OCI-LY7 (cell line): ENCODE results near the gene CD274. TPM values are rescaled to one million over a fixed set of nuclear protein-coding genes. Genes with fewer than 3 reads are reported as not detected.

Source experiments
- BruUV-seq: library from RNA; stranded (reverse); fragments of 400-500 nt; replicated peaks from 2 replicates; lab custom pipeline; 2021; lab: Mats Ljungman, UMichigan
- CTCF ChIA-PET: fragments of 300-600 bp; sonication (Branson Sonifier 250); formaldehyde crosslinking; loops from one replicate; lab custom pipeline; 2022; ENCODE audit warnings: antibody characterized with exemption; ENCODE audit not compliant: unreplicated experiment; lab: Charles Lee
- POLR2A ChIA-PET: fragments of 300-600 bp; sonication (Branson Sonifier 250); formaldehyde crosslinking; loops from one replicate; lab custom pipeline; 2022; ENCODE audit warnings: antibody characterized with exemption; lab: Charles Lee
- DNase-seq: peaks from one replicate; pipeline ENCODE4 v3.0.0-alpha.2; 2015; ENCODE audit warnings: low spot score
- H2AFZ ChIP-seq: fragments of 200-600 bp; sonication (generic), shearing (Covaris generic); 2 replicates; pipeline ENCODE4 v1.6.1; 2014; ENCODE audit warnings: mild to moderate bottlenecking, antibody characterized with exemption, low read length, moderate library complexity
- H3K27ac ChIP-seq: fragments of 200-600 bp; sonication (generic); 2 replicates; pipeline ENCODE4 v1.5.1; 2014; ENCODE audit warnings: mixed run types, low read depth, mild to moderate bottlenecking, moderate library complexity, low read length, inconsistent platforms; ENCODE audit not compliant: poor library complexity, severe bottlenecking
- H3K36me3 ChIP-seq: fragments of 200-600 bp; sonication (generic); 2 replicates; pipeline ENCODE4 v1.6.1; 2014; ENCODE audit warnings: mild to moderate bottlenecking, antibody characterized with exemption, low read length, moderate library complexity, mixed read lengths; ENCODE audit not compliant: insufficient read depth
- H3K4me1 ChIP-seq: fragments of 200-600 bp; sonication (generic); 2 replicates; pipeline ENCODE4 v1.5.1; 2014; ENCODE audit warnings: mild to moderate bottlenecking, low read length; ENCODE audit not compliant: insufficient read depth, poor library complexity, severe bottlenecking
- H3K4me2 ChIP-seq: fragments of 200-600 bp; sonication (generic); 2 replicates; pipeline ENCODE4 v1.6.1; 2014; ENCODE audit warnings: mild to moderate bottlenecking, low read length
- H3K4me3 ChIP-seq: fragments of 200-600 bp; sonication (generic); 2 replicates; pipeline ENCODE4 v1.5.1; 2014; ENCODE audit warnings: mild to moderate bottlenecking, low read depth, low read length; ENCODE audit not compliant: poor library complexity, severe bottlenecking
- H3K79me2 ChIP-seq: fragments of 200-600 bp; sonication (generic); 2 replicates; pipeline ENCODE4 v1.6.1; 2016; ENCODE audit warnings: low read depth, mild to moderate bottlenecking, low read length, moderate library complexity, mixed read lengths; ENCODE audit not compliant: insufficient read depth
- H3K9me2 ChIP-seq: fragments of 200-600 bp; sonication (generic); 2 replicates; pipeline ENCODE4 v1.6.1; 2016; ENCODE audit warnings: mild to moderate bottlenecking, low read length, mixed read lengths; ENCODE audit not compliant: insufficient read depth
- H3K9me3 ChIP-seq: fragments of 200-600 bp; sonication (generic); 2 replicates; pipeline ENCODE4 v1.6.1; 2014; ENCODE audit warnings: mild to moderate bottlenecking, mixed run types, low read length, mixed read lengths
- H4K20me1 ChIP-seq: fragments of 200-600 bp; sonication (generic); 2 replicates; pipeline ENCODE4 v1.6.1; 2014; ENCODE audit warnings: mild to moderate bottlenecking, antibody characterized with exemption, low read length, moderate library complexity, mixed read lengths; ENCODE audit not compliant: insufficient read depth
- EZH2phosphoT487 ChIP-seq: fragments of 200-600 bp; sonication (generic); IDR thresholded peaks from 2 replicates; pipeline ENCODE4 v1.6.1; 2018; ENCODE audit warnings: low read depth, borderline replicate concordance, mild to moderate bottlenecking, mixed run types, antibody characterized with exemption, low read length, moderate library complexity, mixed read lengths
- intact Hi-C: fragments of 100-400 bp; cut with micrococcal nuclease; formaldehyde crosslinking; loops from one replicate; pipeline ENCODE4 v1.10.0; 2022; ENCODE audit not compliant: unreplicated experiment
- total RNA-seq, 2 experiments: library from RNA; depleted of rRNA in 1 of 2; stranded (reverse); fragments of >200 nt in 1 of 2; shearing (Covaris generic) in 1 of 2; gene quantifications; 2 replicates each; pipeline ENCODE4 v1.2.3, GENCODE V29; 2014 to 2022
- TF ChIP-seq, protein P1 (sequence below): fragments of 200-600 bp; sonication (generic); conservative IDR thresholded peaks from 2 replicates; pipeline ENCODE4 v1.5.1; 2014; ENCODE audit warnings: mild to moderate bottlenecking, antibody characterized with exemption, low read length, moderate library complexity, mixed read lengths

The CD274 gene
- total RNA-seq, 2 experiments from 2014 or later: 0.15 to 0.57 TPM

DNA sequence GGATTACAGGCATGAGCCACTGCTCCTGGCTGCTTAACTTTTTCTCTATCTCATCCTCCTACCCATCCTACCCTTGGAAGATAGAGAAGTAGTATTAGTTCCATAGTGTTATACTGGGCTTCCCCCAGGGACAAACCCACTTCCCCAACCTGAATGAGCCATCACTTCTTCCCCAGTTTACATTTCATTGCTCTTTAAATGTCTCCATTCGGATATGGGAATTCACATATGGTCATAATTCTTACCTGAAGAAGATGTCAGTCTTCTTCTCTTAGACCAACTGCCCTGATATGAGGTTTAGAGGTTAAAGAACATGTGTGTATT is 1.9 kb downstream of the CD274 start:
- Histone ChIP-seq H2AFZ (no peak overlapping the region), H3K4me3 (no peak overlapping the region), H3K4me2 (no peak overlapping the region), H3K36me3 (no peaks in the 10 kb centered on the region), H3K27ac (no peak overlapping the region), H3K9me3 (no peaks in the 10 kb centered on the region), H4K20me1 (no peaks in the 10 kb centered on the region), H3K79me2 (no peaks in the 10 kb centered on the region), H3K9me2 (no peaks in the 10 kb centered on the region), H3K4me1 (peaks cover 25% of the 10 kb centered on the region)
- intact Hi-C loops: loop anchor here (10.0 kb wide), 1 partner anchor 323 kb away; no protein-coding TSS in a partner anchor
- ChIA-PET POLR2A (interaction anchor here (0.7 kb wide), 1 partner anchor 78 kb away, joined by 3 read pairs; no protein-coding TSS in a partner anchor), CTCF (no interaction called here)
- no TSS peak for BruUV-seq
- DNase-seq: no peak
- no peak for TF ChIP-seq EZH2phosphoT487
- TF ChIP-seq, protein P1, sequence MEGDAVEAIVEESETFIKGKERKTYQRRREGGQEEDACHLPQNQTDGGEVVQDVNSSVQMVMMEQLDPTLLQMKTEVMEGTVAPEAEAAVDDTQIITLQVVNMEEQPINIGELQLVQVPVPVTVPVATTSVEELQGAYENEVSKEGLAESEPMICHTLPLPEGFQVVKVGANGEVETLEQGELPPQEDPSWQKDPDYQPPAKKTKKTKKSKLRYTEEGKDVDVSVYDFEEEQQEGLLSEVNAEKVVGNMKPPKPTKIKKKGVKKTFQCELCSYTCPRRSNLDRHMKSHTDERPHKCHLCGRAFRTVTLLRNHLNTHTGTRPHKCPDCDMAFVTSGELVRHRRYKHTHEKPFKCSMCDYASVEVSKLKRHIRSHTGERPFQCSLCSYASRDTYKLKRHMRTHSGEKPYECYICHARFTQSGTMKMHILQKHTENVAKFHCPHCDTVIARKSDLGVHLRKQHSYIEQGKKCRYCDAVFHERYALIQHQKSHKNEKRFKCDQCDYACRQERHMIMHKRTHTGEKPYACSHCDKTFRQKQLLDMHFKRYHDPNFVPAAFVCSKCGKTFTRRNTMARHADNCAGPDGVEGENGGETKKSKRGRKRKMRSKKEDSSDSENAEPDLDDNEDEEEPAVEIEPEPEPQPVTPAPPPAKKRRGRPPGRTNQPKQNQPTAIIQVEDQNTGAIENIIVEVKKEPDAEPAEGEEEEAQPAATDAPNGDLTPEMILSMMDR: no peak

DNA sequence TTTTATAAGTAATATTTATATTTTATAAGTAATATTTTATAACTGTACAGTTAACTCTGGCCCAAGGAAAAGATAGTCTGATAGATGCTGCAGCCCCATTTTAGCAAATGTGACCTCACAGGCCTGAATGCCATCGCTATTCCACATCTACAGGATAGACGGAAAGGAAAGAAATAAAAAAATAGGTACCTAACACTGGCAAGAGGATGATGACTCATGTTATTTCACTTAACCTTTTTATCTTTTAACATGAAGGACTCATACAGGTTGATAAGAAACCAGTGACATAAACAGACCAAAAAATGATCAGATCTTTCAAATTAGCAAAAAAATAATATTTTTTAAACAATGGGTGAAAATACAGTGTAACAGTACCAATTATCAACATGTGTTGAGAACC is 2.7 kb downstream of the CD274 start:
- intact Hi-C loops: loop anchor here (10.0 kb wide), 1 partner anchor 322 kb away; no protein-coding TSS in a partner anchor
- Histone ChIP-seq H2AFZ (no peak overlapping the region), H3K4me2 (no peak overlapping the region), H3K9me3 (no peaks in the 10 kb centered on the region), H3K9me2 (no peaks in the 10 kb centered on the region), H3K79me2 (no peaks in the 10 kb centered on the region), H3K4me1 (peaks cover 25% of the 10 kb centered on the region), H3K36me3 (no peaks in the 10 kb centered on the region), H4K20me1 (no peaks in the 10 kb centered on the region), H3K27ac (no peak overlapping the region), H3K4me3 (no peak overlapping the region)
- CTCF ChIA-PET: no interaction called here
- POLR2A ChIA-PET: no interaction called here
- no peak for DNase-seq
- BruUV-seq: no TSS peak
- no peak for TF ChIP-seq EZH2phosphoT487
- TF ChIP-seq, protein P1: no peak

DNA sequence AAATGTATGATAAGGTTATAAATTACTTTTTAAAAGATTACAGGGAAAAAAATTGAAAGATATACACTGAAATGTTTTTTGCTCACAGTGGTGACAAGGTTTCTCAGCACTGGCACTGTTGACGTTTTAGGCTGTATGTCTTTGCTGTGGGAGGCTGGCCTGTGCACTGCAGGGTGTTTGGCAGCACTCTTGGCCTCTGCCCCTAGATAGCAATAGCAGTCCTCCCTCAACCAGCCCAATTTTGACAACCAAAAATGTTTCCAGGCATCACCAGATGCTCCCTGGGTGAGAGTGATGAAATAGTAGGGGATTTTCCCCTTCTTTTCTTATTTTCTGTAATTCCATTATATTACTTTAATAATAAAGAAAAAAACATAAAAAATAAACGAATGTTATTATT is 3.3 kb downstream of the CD274 start:
- H3K4me3 ChIP-seq: no peak overlapping the region
- H3K9me2 ChIP-seq: no peaks in the 10 kb centered on the region
- H3K36me3 ChIP-seq: no peaks in the 10 kb centered on the region
- no peak overlapping the region for H2AFZ ChIP-seq
- intact Hi-C loops: loop anchor here (10.0 kb wide), 1 partner anchor 321 kb away; no protein-coding TSS in a partner anchor
- no TSS peak for BruUV-seq
- DNase-seq: no peak
- H3K9me3 ChIP-seq: no peaks in the 10 kb centered on the region
- POLR2A ChIA-PET: no interaction called here
- no peaks in the 10 kb centered on the region for H4K20me1 ChIP-seq
- H3K27ac ChIP-seq: no peak overlapping the region
- TF ChIP-seq, protein P1: no peak
- no peak for TF ChIP-seq EZH2phosphoT487
- H3K4me1 ChIP-seq: peaks cover 25% of the 10 kb centered on the region
- H3K79me2 ChIP-seq: no peaks in the 10 kb centered on the region
- no peak overlapping the region for H3K4me2 ChIP-seq
- CTCF ChIA-PET: no interaction called here
